AG09309 (cell line): ENCODE results near the gene XPNPEP1.
A peak's percentile ranks its signal among the peaks of the same experiment; 100 is the strongest.

Experiments used
- DNase-seq: peaks from one replicate; pipeline ENCODE4 v3.0.0-alpha.2; 2010; ENCODE audit warnings: low read depth
- H3K4me3 ChIP-seq: 2 replicates; pipeline ENCODE4 v1.5.1; 2011; ENCODE audit warnings: mild to moderate bottlenecking, low read depth, low read length, moderate library complexity; ENCODE audit not compliant: control insufficient read depth
- CTCF ChIP-seq: IDR thresholded peaks from 2 replicates; pipeline ENCODE4 v1.5.1; 2011; ENCODE audit warnings: mild to moderate bottlenecking, low read depth, low read length, inconsistent platforms; ENCODE audit not compliant: insufficient read depth, control insufficient read depth; ENCODE audit errors: missing control alignments

XPNPEP1 gene

GRCh38 chr10:109866995-109867635 is 56.2 kb downstream of the XPNPEP1 start:
- no peak overlapping the region for H3K4me3 ChIP-seq
- no peak for TF ChIP-seq CTCF
- no peak for DNase-seq

GRCh38 chr10:109866168-109866994 is 56.9 kb downstream of the XPNPEP1 start:
- H3K4me3 ChIP-seq = no peak overlapping the region
- no peak for DNase-seq
- peak; percentile 28 for TF ChIP-seq CTCF

- no peak for DNase-seq
- no peak for TF ChIP-seq CTCF
- H3K4me3 ChIP-seq = no peak overlapping the region
These were observed 59.5 kb downstream of the XPNPEP1 start for GRCh38 chr10:109863775-109864174.

- H3K4me3 ChIP-seq = no peak overlapping the region
- DNase-seq = no peak
- TF ChIP-seq CTCF = no peak
These were observed 60.6 kb downstream of the XPNPEP1 start for GRCh38 chr10:109862738-109863137.

- no peak for TF ChIP-seq CTCF
These were observed 61.3 kb downstream of the XPNPEP1 start for GRCh38 chr10:109862041-109862440.

GRCh38 chr10:109861081-109861480 is 62.2 kb downstream of the XPNPEP1 start:
- TF ChIP-seq CTCF = no peak
- DNase-seq = no peak
- H3K4me3 ChIP-seq = no peak overlapping the region

More at GRCh38 chr10:109862041-109862440, 61.3 kb downstream of the XPNPEP1 start:
- DNase-seq = no peak
- H3K4me3 ChIP-seq = no peak overlapping the region
